ENCODE results near the gene MYO18B. TPM values are rescaled to one million over a fixed set of nuclear protein-coding genes. Genes with fewer than 3 reads are reported as not detected.

The MYO18B gene
- total and polyA plus RNA-seq, 8 donors: 0.05 to 0.47 (median 0.14) TPM

DNA sequence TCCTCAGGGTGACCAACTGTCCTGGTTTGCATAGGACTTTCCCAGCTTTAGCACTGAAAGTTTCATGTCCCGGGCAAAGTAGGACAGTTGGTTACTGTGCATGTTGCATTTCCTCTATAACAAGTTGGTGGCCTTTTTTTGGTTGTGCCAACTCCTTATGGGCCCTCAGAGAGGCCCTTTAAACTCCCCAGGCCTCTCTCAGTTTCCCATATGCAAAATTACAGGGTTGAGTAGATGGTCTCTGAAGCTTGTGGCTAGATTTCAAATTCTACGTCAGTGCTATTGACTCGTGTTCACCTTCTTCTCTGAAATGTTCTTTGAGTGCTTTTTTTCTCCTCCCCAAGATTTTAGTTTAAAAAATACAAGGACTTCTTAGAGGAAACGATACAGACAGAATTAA is 92.5 kb downstream of the MYO18B start:
- ATAC-seq (no peak), FAIRE-seq (no peak), DNase-seq (no peak)
- no peaks in the 10 kb centered on the region for H3K27me3 ChIP-seq
- H3K4me3 ChIP-seq: no peak overlapping the region
- no peaks in the 10 kb centered on the region for H3K4me1 ChIP-seq
- TF ChIP-seq, protein P1, sequence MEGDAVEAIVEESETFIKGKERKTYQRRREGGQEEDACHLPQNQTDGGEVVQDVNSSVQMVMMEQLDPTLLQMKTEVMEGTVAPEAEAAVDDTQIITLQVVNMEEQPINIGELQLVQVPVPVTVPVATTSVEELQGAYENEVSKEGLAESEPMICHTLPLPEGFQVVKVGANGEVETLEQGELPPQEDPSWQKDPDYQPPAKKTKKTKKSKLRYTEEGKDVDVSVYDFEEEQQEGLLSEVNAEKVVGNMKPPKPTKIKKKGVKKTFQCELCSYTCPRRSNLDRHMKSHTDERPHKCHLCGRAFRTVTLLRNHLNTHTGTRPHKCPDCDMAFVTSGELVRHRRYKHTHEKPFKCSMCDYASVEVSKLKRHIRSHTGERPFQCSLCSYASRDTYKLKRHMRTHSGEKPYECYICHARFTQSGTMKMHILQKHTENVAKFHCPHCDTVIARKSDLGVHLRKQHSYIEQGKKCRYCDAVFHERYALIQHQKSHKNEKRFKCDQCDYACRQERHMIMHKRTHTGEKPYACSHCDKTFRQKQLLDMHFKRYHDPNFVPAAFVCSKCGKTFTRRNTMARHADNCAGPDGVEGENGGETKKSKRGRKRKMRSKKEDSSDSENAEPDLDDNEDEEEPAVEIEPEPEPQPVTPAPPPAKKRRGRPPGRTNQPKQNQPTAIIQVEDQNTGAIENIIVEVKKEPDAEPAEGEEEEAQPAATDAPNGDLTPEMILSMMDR (IDR thresholded peaks at IDR 0.05): no peak
- H3K36me3 ChIP-seq: no peaks in the 10 kb centered on the region
- 71 to 79% methylated on average over 4 of the region's 4 CpGs for WGBS, 2 donors
- no peak overlapping the region for H3K27ac ChIP-seq
- intact Hi-C loops (cut with DNase I): no loop called here
- no peaks in the 10 kb centered on the region for H3K9me3 ChIP-seq

DNA sequence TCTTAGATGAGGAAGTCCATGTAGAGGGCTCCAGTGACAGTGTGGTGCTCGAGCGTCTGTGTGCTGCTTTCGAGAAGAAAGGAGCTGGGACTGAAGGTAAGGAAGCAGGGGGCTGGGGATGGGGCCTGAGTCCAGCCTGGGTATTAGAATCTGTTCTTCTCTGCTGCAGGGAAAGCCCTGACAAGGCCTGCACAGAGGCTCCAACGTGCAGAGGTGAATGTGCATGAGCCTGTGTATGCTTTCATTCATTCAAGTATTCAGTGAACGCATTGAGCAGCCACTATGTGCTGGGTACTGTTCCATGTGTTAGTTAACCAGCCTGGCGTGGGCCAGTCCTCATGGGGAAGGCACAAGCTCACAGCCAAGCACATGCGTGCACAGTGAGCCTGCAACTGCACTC is 93.4 kb downstream of the MYO18B start:
- H3K4me1 ChIP-seq: no peaks in the 10 kb centered on the region
- intact Hi-C loops (cut with DNase I): no loop called here
- H3K36me3 ChIP-seq: no peaks in the 10 kb centered on the region
- TF ChIP-seq, protein P1 (IDR thresholded peaks at IDR 0.05): no peak
- WGBS, 2 donors: 59 to 60% methylated on average over 7 of the region's 7 CpGs
- no peak for FAIRE-seq
- no peak for ATAC-seq
- H3K27me3 ChIP-seq: no peaks in the 10 kb centered on the region
- no peak overlapping the region for H3K4me3 ChIP-seq
- no peak overlapping the region for H3K27ac ChIP-seq
- H3K9me3 ChIP-seq: no peaks in the 10 kb centered on the region
- DNase-seq: no peak

DNA sequence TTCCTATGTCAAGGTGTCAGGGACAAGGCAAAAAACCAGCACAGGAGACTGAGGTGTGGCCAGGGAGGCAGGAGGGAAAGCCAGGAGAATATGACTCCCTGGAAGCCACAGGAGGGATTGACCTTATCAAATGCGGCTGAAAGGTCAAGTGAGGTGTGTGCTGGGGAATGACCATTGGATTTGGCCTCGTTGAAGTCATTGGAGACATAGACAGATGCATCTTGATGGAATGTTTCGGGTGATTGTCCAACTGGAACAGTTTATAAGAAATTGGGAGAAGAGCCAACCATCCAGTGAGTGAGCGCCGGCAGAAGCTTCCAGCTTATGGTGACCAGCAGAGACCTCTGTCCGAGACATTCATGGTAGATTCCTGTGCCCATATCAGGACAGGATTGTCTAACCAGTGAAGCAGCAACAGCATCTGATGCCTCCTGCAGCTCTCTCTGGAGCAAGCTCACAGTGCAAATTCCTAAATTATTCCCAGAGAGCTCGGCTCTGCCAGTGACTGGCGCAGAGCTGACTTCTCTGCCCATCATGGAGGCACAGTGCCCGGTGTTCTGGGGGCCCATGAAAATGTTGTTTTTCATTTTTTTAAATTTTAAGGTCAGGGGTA is 95.4 kb downstream of the MYO18B start:
- FAIRE-seq (no peak), DNase-seq (no peak), ATAC-seq (no peak)
- TF ChIP-seq, protein P1 (IDR thresholded peaks at IDR 0.05): no peak
- H3K27ac ChIP-seq: no peak overlapping the region
- intact Hi-C loops (cut with DNase I): no loop called here
- H3K4me1 ChIP-seq: no peaks in the 10 kb centered on the region
- no peaks in the 10 kb centered on the region for H3K27me3 ChIP-seq
- 70 to 76% methylated on average over 9 of the region's 9 CpGs for WGBS, 2 donors
- H3K4me3 ChIP-seq: no peak overlapping the region
- H3K9me3 ChIP-seq: no peaks in the 10 kb centered on the region
- no peaks in the 10 kb centered on the region for H3K36me3 ChIP-seq

DNA sequence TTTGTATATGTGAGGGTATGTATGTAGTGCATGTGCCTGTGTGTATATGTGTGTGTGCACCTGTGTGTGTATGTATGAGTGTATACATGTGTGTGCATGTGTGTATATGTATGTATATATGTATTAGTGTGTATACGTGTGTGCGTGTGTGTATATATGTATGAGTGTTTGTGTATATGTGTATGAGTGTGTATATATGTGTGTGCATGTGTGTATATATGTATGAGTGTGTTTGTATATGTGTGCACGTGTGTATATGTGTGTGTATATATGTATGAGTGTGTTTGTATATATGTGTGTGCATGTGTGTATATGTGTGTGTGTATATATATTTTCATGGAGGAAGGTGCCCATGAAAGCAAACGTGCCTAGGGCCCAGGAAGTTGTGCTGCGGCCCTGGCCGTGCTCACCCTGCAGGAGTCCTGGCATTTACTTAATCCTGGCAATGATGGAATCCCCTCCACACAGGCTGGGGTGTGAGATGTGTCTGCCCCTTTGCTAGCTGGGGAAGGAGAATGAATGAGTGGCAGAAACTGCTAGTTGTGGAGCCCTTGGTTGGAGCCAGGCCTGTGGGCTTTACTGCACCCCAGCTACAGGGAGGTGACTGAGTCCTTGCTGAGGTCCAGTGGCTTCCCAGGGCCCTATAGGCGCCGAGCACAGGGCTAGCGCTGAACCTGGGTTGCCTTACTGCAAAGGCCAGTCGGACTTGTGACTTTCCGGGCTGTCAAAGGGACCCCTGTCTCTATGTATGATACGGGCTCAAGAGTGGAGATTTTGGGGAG is 97.2 kb downstream of the MYO18B start:
- FAIRE-seq (no peak), DNase-seq (no peak), ATAC-seq (no peak)
- TF ChIP-seq, protein P1 (IDR thresholded peaks at IDR 0.05): no peak
- H3K4me3 ChIP-seq: no peak overlapping the region
- intact Hi-C loops (cut with DNase I): no loop called here
- no peaks in the 10 kb centered on the region for H3K27me3 ChIP-seq
- 70 to 82% methylated on average over 12 of the region's 12 CpGs for WGBS, 2 donors
- no peak overlapping the region for H3K27ac ChIP-seq
- H3K9me3 ChIP-seq: no peaks in the 10 kb centered on the region
- no peaks in the 10 kb centered on the region for H3K36me3 ChIP-seq
- no peaks in the 10 kb centered on the region for H3K4me1 ChIP-seq

DNA sequence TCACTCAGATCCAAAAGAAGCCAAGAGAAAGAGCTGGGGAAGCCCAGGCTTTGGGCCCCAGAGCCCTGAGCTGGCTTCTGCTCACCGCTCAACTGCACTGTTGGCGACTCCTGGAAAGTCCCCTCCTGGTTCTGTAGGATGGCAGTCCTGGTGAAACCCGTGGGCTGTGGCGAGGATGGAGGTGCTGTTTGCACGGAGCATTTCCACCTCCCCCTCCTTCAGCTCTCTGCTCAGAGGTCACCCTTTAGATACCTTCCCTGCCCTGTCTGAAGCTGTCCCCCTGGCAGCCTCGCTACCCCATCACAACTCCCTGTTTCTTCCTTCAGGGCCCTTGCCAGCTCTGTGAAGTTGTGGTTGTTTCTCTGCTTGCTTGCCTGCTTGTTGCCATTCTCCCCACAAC is 97.8 kb downstream of the MYO18B start:
- intact Hi-C loops (cut with DNase I): no loop called here
- Histone ChIP-seq H3K9me3 (no peaks in the 10 kb centered on the region), H3K27me3 (no peaks in the 10 kb centered on the region), H3K4me1 (no peaks in the 10 kb centered on the region), H3K36me3 (no peaks in the 10 kb centered on the region), H3K4me3 (no peak overlapping the region), H3K27ac (no peak overlapping the region)
- DNase-seq: no peak
- FAIRE-seq: no peak
- no peak for ATAC-seq
- TF ChIP-seq, protein P1 (IDR thresholded peaks at IDR 0.05): no peak
- 72 to 82% methylated on average over 5 to 6 of the region's 6 CpGs for WGBS, 2 donors
